ENCODE data around the gene GMDS. TPM values are rescaled to one million over a fixed set of nuclear protein-coding genes. Genes with fewer than 3 reads are reported as not detected.

GMDS gene
- total and polyA plus RNA-seq, 2 donors: 19.9 to 28.4 TPM

DNA sequence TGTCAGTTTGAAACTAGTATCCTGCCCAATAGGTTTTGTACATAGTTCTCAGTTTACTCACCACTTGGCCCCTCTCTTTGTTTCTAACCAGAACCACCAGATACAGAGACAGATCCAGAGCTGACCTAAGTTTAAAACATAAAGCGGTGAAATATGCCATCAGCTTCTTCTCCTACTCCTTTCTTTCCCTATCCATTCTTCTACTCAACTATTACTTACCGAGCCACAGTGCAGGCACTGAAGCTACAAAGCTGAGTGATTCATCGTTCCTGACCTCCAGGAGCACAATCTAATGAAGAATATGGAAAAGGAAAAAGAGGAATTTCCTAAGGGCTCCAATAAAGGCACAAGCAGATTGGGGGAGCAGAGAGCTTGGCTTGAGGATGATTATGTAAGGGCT, 349.7 kb downstream of the GMDS start:
- H3K9me3 ChIP-seq (ENCODE audit: control insufficient read depth in 2 of 2, insufficient read depth in 1 of 2, low read length in 1 of 2): no peaks in the 10 kb centered on the region
- H3K27ac ChIP-seq (ENCODE audit: low read depth in 1 of 2, low read length in 1 of 2): no peak overlapping the region
- 82% methylated on average over 3 of the region's 3 CpGs for WGBS
- no peaks in the 10 kb centered on the region for H3K27me3 ChIP-seq (ENCODE audit: control insufficient read depth in 2 of 2, insufficient read depth in 1 of 2, low read length in 1 of 2)
- H3K4me3 ChIP-seq (ENCODE audit: low read length in 2 of 2): no peak overlapping the region
- peaks cover 0 to 3% of the 10 kb centered on the region in 2 donors for H3K36me3 ChIP-seq (ENCODE audit: control insufficient read depth in 2 of 2, insufficient read depth in 2 of 2, low read length in 1 of 2)
- no peak for DNase-seq (ENCODE audit: low read depth in 6 of 9, low spot score in 9 of 9)
- H3K4me1 ChIP-seq (ENCODE audit: control insufficient read depth in 2 of 2, insufficient read depth in 2 of 2, low read length in 2 of 2): no peaks in the 10 kb centered on the region

GRCh38 chr6:1894954-1895353, 350.5 kb downstream of the GMDS start:
- Histone ChIP-seq H3K4me1 (ENCODE audit: control insufficient read depth in 2 of 2, insufficient read depth in 2 of 2, low read length in 2 of 2) (no peaks in the 10 kb centered on the region), H3K36me3 (ENCODE audit: control insufficient read depth in 2 of 2, insufficient read depth in 2 of 2, low read length in 1 of 2) (peaks cover 0 to 3% of the 10 kb centered on the region in 2 donors), H3K27me3 (ENCODE audit: control insufficient read depth in 2 of 2, insufficient read depth in 1 of 2, low read length in 1 of 2) (no peaks in the 10 kb centered on the region), H3K9me3 (ENCODE audit: control insufficient read depth in 2 of 2, insufficient read depth in 1 of 2, low read length in 1 of 2) (no peaks in the 10 kb centered on the region), H3K27ac (ENCODE audit: low read depth in 1 of 2, low read length in 1 of 2) (no peak overlapping the region), H3K4me3 (ENCODE audit: low read length in 2 of 2) (no peak overlapping the region)
- no peak for DNase-seq (ENCODE audit: low read depth in 6 of 9, low spot score in 9 of 9)
- WGBS: 98% methylated on average over 6 of the region's 6 CpGs

- peaks cover 0 to 3% of the 10 kb centered on the region in 2 donors for H3K36me3 ChIP-seq (ENCODE audit: control insufficient read depth in 2 of 2, insufficient read depth in 2 of 2, low read length in 1 of 2)
- H3K9me3 ChIP-seq (ENCODE audit: control insufficient read depth in 2 of 2, insufficient read depth in 1 of 2, low read length in 1 of 2): no peaks in the 10 kb centered on the region
- no peak for DNase-seq (ENCODE audit: low read depth in 6 of 9, low spot score in 9 of 9)
- H3K4me3 ChIP-seq (ENCODE audit: low read length in 2 of 2): no peak overlapping the region
- H3K27ac ChIP-seq (ENCODE audit: low read depth in 1 of 2, low read length in 1 of 2): no peak overlapping the region
- 86% methylated on average over 11 of the region's 11 CpGs for WGBS
- no peaks in the 10 kb centered on the region for H3K4me1 ChIP-seq (ENCODE audit: control insufficient read depth in 2 of 2, insufficient read depth in 2 of 2, low read length in 2 of 2)
- no peaks in the 10 kb centered on the region for H3K27me3 ChIP-seq (ENCODE audit: control insufficient read depth in 2 of 2, insufficient read depth in 1 of 2, low read length in 1 of 2)
Measured at GRCh38 chr6:1893470-1894130, 351.8 kb downstream of the GMDS start.

DNA sequence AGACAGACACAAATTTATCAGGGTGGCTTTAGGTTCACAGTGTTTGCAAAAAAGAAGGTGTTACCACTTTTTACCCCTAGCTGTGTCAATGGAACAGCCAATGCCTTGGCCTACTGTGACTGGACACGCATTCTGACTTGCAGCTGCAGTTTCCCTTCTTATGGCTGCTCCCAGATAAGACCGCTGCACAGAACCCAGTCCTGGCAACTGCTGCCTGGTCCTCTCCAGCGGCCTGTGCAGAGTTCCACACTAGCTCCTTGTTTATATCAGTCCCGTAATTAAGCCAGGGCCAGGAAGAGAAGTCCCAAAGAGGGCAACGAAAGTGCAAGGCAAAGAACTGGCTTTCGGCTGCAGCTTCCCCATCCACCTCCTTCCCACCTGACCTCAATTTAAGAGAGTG, 352.7 kb downstream of the GMDS start:
- 97% methylated on average over 6 of the region's 6 CpGs for WGBS
- peaks cover 0 to 3% of the 10 kb centered on the region in 2 donors for H3K36me3 ChIP-seq (ENCODE audit: control insufficient read depth in 2 of 2, insufficient read depth in 2 of 2, low read length in 1 of 2)

DNA sequence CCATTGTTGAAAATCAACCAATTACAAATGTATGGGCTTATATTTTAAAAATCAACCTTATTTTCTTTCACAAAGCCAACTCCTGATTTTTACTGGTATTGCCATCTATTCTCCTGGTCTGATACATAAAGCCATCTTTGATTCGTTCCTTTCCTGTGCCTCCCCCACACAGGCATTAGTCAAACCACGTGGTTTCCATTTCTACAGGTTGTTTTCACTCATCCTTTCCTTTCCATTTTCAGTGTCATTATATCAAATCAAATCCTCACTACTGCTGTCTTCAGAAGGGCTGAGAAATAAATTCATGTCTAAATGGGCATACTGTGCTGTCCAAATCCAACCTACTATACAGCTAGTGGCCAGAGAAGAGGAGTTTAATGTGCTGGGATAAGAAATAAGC, 354.4 kb downstream of the GMDS start:
- Histone ChIP-seq H3K9me3 (ENCODE audit: control insufficient read depth in 2 of 2, insufficient read depth in 1 of 2, low read length in 1 of 2) (no peaks in the 10 kb centered on the region), H3K27ac (ENCODE audit: low read depth in 1 of 2, low read length in 1 of 2) (no peak overlapping the region), H3K27me3 (ENCODE audit: control insufficient read depth in 2 of 2, insufficient read depth in 1 of 2, low read length in 1 of 2) (no peaks in the 10 kb centered on the region), H3K36me3 (ENCODE audit: control insufficient read depth in 2 of 2, insufficient read depth in 2 of 2, low read length in 1 of 2) (no peaks in the 10 kb centered on the region), H3K4me3 (ENCODE audit: low read length in 2 of 2) (no peak overlapping the region), H3K4me1 (ENCODE audit: control insufficient read depth in 2 of 2, insufficient read depth in 2 of 2, low read length in 2 of 2) (no peaks in the 10 kb centered on the region)
- WGBS: 89% methylated on average over 2 of the region's 2 CpGs
- DNase-seq (ENCODE audit: low read depth in 6 of 9, low spot score in 9 of 9): no peak

More for the DNA sequence above, 352.7 kb downstream of the GMDS start:
- H3K9me3 ChIP-seq (ENCODE audit: control insufficient read depth in 2 of 2, insufficient read depth in 1 of 2, low read length in 1 of 2): no peaks in the 10 kb centered on the region
- H3K4me3 ChIP-seq (ENCODE audit: low read length in 2 of 2): no peak overlapping the region
- DNase-seq (ENCODE audit: low read depth in 6 of 9, low spot score in 9 of 9): no peak
- no peaks in the 10 kb centered on the region for H3K27me3 ChIP-seq (ENCODE audit: control insufficient read depth in 2 of 2, insufficient read depth in 1 of 2, low read length in 1 of 2)
- no peak overlapping the region for H3K27ac ChIP-seq (ENCODE audit: low read depth in 1 of 2, low read length in 1 of 2)
- H3K4me1 ChIP-seq (ENCODE audit: control insufficient read depth in 2 of 2, insufficient read depth in 2 of 2, low read length in 2 of 2): no peaks in the 10 kb centered on the region

DNA sequence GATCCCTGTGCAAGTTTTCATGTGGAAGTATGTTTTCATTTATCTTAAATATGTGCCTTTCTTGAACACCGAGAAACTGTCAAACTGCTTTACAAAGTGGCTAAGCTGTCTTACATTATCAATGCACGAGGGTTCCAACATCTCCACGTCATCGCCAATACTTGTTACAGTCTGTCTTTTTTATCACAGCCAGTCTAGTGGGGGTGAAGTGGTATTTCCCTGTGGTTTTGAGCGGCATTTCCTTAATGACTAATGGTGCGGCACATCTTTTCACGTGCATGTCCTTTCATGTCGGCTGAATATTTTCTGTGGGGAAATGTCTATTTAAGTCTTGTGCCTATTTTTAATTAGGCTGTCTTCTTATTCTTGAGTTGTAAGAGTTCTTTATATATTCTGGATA, 355.3 kb downstream of the GMDS start:
- Histone ChIP-seq H3K36me3 (ENCODE audit: control insufficient read depth in 2 of 2, insufficient read depth in 2 of 2, low read length in 1 of 2) (no peaks in the 10 kb centered on the region), H3K9me3 (ENCODE audit: control insufficient read depth in 2 of 2, insufficient read depth in 1 of 2, low read length in 1 of 2) (no peaks in the 10 kb centered on the region), H3K4me1 (ENCODE audit: control insufficient read depth in 2 of 2, insufficient read depth in 2 of 2, low read length in 2 of 2) (no peaks in the 10 kb centered on the region), H3K4me3 (ENCODE audit: low read length in 2 of 2) (no peak overlapping the region), H3K27me3 (ENCODE audit: control insufficient read depth in 2 of 2, insufficient read depth in 1 of 2, low read length in 1 of 2) (no peaks in the 10 kb centered on the region), H3K27ac (ENCODE audit: low read depth in 1 of 2, low read length in 1 of 2) (no peak overlapping the region)
- WGBS: 95% methylated on average over 8 of the region's 8 CpGs
- no peak for DNase-seq (ENCODE audit: low read depth in 6 of 9, low spot score in 9 of 9)

DNA sequence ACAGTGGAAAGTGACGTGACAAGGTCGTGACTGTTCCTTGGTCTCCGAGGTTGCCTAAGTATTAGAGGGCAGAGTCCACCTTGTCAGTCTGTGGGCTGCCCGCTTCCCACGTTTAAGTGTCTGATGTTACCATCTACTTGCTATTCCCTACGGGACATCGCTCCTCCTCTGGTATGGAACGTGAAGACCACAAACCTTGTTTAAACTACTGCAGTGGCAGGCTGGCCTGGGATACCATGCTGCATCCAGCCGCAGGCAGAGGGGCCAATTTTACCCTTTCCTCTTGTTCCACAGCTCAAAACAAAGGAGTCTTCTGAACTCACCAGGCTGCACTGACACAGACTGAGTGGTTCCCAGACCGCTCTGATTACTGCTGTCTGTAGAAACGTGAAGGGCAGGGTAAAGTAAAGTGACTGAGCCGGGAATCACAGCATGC, 359.8 kb downstream of the GMDS start:
- WGBS: 97% methylated on average over 12 of the region's 12 CpGs
- H3K9me3 ChIP-seq (ENCODE audit: control insufficient read depth in 2 of 2, insufficient read depth in 1 of 2, low read length in 1 of 2): no peaks in the 10 kb centered on the region
- H3K27me3 ChIP-seq (ENCODE audit: control insufficient read depth in 2 of 2, insufficient read depth in 1 of 2, low read length in 1 of 2): no peaks in the 10 kb centered on the region
- no peak overlapping the region for H3K27ac ChIP-seq (ENCODE audit: low read depth in 1 of 2, low read length in 1 of 2)
- no peak overlapping the region for H3K4me3 ChIP-seq (ENCODE audit: low read length in 2 of 2)
- no peaks in the 10 kb centered on the region for H3K4me1 ChIP-seq (ENCODE audit: control insufficient read depth in 2 of 2, insufficient read depth in 2 of 2, low read length in 2 of 2)
- H3K36me3 ChIP-seq (ENCODE audit: control insufficient read depth in 2 of 2, insufficient read depth in 2 of 2, low read length in 1 of 2): no peaks in the 10 kb centered on the region
- no peak for DNase-seq (ENCODE audit: low read depth in 6 of 9, low spot score in 9 of 9)

DNA sequence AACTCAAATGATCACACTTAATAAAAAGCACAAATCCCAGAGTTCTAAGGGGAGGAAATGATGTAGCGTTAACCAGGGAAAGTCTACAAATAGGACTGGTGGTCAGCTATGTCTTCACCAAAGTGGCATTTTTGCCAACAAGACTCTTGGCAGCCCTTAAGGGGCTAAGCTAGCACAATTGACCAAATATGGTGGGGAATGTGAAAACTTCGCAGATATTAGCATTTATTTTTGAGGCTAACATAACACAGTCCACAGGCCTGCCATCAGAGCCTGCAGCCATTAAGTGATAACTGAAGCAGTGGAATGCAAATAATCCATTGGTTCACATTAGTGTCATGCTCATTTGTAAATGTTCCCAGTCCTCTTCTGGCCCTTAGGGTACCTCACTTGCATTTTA, 361.1 kb downstream of the GMDS start:
- Histone ChIP-seq H3K27me3 (ENCODE audit: control insufficient read depth in 2 of 2, insufficient read depth in 1 of 2, low read length in 1 of 2) (no peaks in the 10 kb centered on the region), H3K9me3 (ENCODE audit: control insufficient read depth in 2 of 2, insufficient read depth in 1 of 2, low read length in 1 of 2) (no peaks in the 10 kb centered on the region), H3K4me3 (ENCODE audit: low read length in 2 of 2) (no peak overlapping the region), H3K36me3 (ENCODE audit: control insufficient read depth in 2 of 2, insufficient read depth in 2 of 2, low read length in 1 of 2) (no peaks in the 10 kb centered on the region), H3K4me1 (ENCODE audit: control insufficient read depth in 2 of 2, insufficient read depth in 2 of 2, low read length in 2 of 2) (no peaks in the 10 kb centered on the region), H3K27ac (ENCODE audit: low read depth in 1 of 2, low read length in 1 of 2) (no peak overlapping the region)
- WGBS: 96% methylated on average over 2 of the region's 2 CpGs
- no peak for DNase-seq (ENCODE audit: low read depth in 6 of 9, low spot score in 9 of 9)

DNA sequence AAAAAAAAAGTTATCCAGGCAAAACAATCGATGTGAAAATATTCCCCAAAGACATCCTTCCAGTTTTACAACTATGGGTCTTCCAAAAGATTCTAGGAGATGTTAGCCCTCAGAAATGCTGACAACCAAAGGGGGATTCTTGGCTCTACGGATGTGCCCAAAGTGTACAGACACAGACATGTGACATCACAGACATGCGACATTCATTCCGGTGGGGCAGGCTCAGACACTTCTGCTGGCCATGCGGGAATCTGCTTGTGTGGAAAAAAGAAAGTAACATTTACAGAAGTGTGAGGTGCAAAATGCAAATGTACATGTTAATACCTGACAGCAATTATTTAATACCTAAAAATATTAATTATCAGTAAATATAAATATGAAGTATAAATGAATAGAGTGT, 367.1 kb downstream of the GMDS start:
- WGBS: over 99% methylated on average over 5 of the region's 5 CpGs
- no peak for DNase-seq (ENCODE audit: low read depth in 6 of 9, low spot score in 9 of 9)
- Histone ChIP-seq H3K4me3 (ENCODE audit: low read length in 2 of 2) (no peak overlapping the region), H3K27ac (ENCODE audit: low read depth in 1 of 2, low read length in 1 of 2) (no peak overlapping the region), H3K9me3 (ENCODE audit: control insufficient read depth in 2 of 2, insufficient read depth in 1 of 2, low read length in 1 of 2) (no peaks in the 10 kb centered on the region), H3K36me3 (ENCODE audit: control insufficient read depth in 2 of 2, insufficient read depth in 2 of 2, low read length in 1 of 2) (no peaks in the 10 kb centered on the region), H3K27me3 (ENCODE audit: control insufficient read depth in 2 of 2, insufficient read depth in 1 of 2, low read length in 1 of 2) (no peaks in the 10 kb centered on the region), H3K4me1 (ENCODE audit: control insufficient read depth in 2 of 2, insufficient read depth in 2 of 2, low read length in 2 of 2) (no peaks in the 10 kb centered on the region)
